SK-N-SH (cell line): Measurements from ENCODE around the gene ATG2A. TPM values are rescaled to one million over a fixed set of nuclear protein-coding genes. Genes with fewer than 3 reads are reported as not detected.

Experiments used
- CTCF ChIA-PET: fragments of 300-600, 350-600 bp; formaldehyde crosslinking; extraction: SDS; loops from one replicate; lab custom pipeline; 2021; lab: Yijun Ruan, JAX
- POLR2A ChIA-PET: fragments of 350-600 bp; sonication (Branson Sonifier 250); formaldehyde crosslinking; extraction: SDS; loops from one replicate; lab custom pipeline; 2020; ENCODE audit warnings: antibody characterized with exemption, inconsistent platforms; lab: Yijun Ruan, JAX
- DNase-seq: peaks from one replicate; pipeline ENCODE4 v3.0.0; 2012
- H2AFZ ChIP-seq: fragments of 200-600 bp; sonication (generic); 2 replicates; pipeline ENCODE4 v1.8.1; 2016; ENCODE audit warnings: antibody characterized with exemption, mild to moderate bottlenecking, low read depth
- H3F3A ChIP-seq: fragments of 200-600 bp; sonication (generic); replicated peaks from 2 replicates; pipeline ENCODE3; 2016; ENCODE audit warnings: antibody characterized with exemption, mild to moderate bottlenecking; ENCODE audit not compliant: insufficient read depth
- H3K27ac ChIP-seq, 2 experiments: fragments of 200-500 bp in 1 of 2; fragments of 200-600 bp in 1 of 2; sonication (Bioruptor generic) in 1 of 2; sonication (generic), shearing (Covaris generic) in 1 of 2; 2 replicates each; pipeline versions ENCODE4 v1.5.1 to v1.6.1; 2014 to 2016; ENCODE audit warnings: low read depth in 2 of 2, inconsistent platforms in 1 of 2, low read length in 1 of 2, mild to moderate bottlenecking in 1 of 2, mixed read lengths in 1 of 2
- H3K27me3 ChIP-seq: fragments of 200-600 bp; sonication (generic), shearing (Covaris generic); 2 replicates; pipeline ENCODE4 v1.6.1; 2016; ENCODE audit warnings: mixed run types; ENCODE audit not compliant: insufficient read depth
- H3K36me3 ChIP-seq, 2 experiments: fragments of 200-500 bp in 1 of 2; fragments of 200-600 bp in 1 of 2; sonication (Bioruptor generic) in 1 of 2; sonication (generic) in 1 of 2; replicated peaks in 1 of 2; 2 replicates each; pipeline versions ENCODE3 to v1.5.1; 2014 to 2016; ENCODE audit warnings: low read length in 1 of 2, mild to moderate bottlenecking in 1 of 2; ENCODE audit not compliant: insufficient read depth in 2 of 2, control insufficient read depth in 1 of 2
- H3K4me1 ChIP-seq, 2 experiments: fragments of 200-500 bp in 1 of 2; fragments of 200-600 bp in 1 of 2; sonication (Bioruptor generic) in 1 of 2; sonication (generic), shearing (Covaris generic) in 1 of 2; 2 replicates each; pipeline versions ENCODE4 v1.5.1 to v1.6.1; 2014 to 2016; ENCODE audit warnings: low read depth in 1 of 2, low read length in 1 of 2, mixed run types in 1 of 2; ENCODE audit not compliant: insufficient read depth in 2 of 2, control insufficient read depth in 1 of 2
- H3K4me2 ChIP-seq: fragments of 200-600 bp; sonication (generic), shearing (Covaris generic); 2 replicates; pipeline ENCODE4 v1.6.1; 2017; ENCODE audit warnings: mixed run types
- H3K4me3 ChIP-seq, 2 experiments: fragments of 200-500 bp in 1 of 2; fragments of 200-600 bp in 1 of 2; sonication (Bioruptor generic) in 1 of 2; sonication (generic), shearing (Covaris generic) in 1 of 2; 2 replicates each; pipeline versions ENCODE4 v1.5.1 to v1.8.1; 2014 to 2016; ENCODE audit warnings: low read depth in 2 of 2, inconsistent platforms in 1 of 2, low read length in 1 of 2, mild to moderate bottlenecking in 1 of 2, mixed read lengths in 1 of 2, moderate library complexity in 1 of 2
- H3K79me2 ChIP-seq: fragments of 200-600 bp; sonication (generic); 2 replicates; pipeline ENCODE4 v1.8.1; 2017; ENCODE audit warnings: mild to moderate bottlenecking; ENCODE audit not compliant: insufficient read depth
- H3K9ac ChIP-seq: fragments of 200-600 bp; sonication (generic); 2 replicates; pipeline ENCODE4 v1.6.1; 2017; ENCODE audit warnings: mixed run types
- H3K9me2 ChIP-seq: fragments of 200-600 bp; sonication (generic); 2 replicates; pipeline ENCODE4 v1.6.1; 2017; ENCODE audit warnings: mixed run types
- H3K9me3 ChIP-seq: fragments of 200-600 bp; sonication (generic); 2 replicates; pipeline ENCODE4 v1.6.1; 2017; ENCODE audit warnings: mixed run types, mild to moderate bottlenecking, moderate library complexity
- H4K20me1 ChIP-seq: fragments of 200-600 bp; sonication (generic); 2 replicates; pipeline ENCODE4 v1.6.1; 2017; ENCODE audit warnings: mild to moderate bottlenecking, mixed run types; ENCODE audit not compliant: insufficient read depth
- CHD2 ChIP-seq: fragments of 150-350 bp; IDR thresholded peaks from 2 replicates; pipeline ENCODE4 v1.6.1; 2018; ENCODE audit warnings: low read length; ENCODE audit not compliant: partially characterized antibody
- CTCF ChIP-seq: fragments of 200-600 bp; sonication (generic); IDR thresholded peaks from 2 replicates; pipeline ENCODE4 v1.6.1; 2017; ENCODE audit warnings: antibody characterized with exemption, mild to moderate bottlenecking, moderate library complexity
- ELF1 ChIP-seq: IDR thresholded peaks from 2 replicates; pipeline ENCODE4 v1.4.0; 2012
- EP300 ChIP-seq, 2 experiments: IDR thresholded peaks; 2 replicates each; pipeline versions ENCODE4 v1.4.0 to v1.6.1; 2012; ENCODE audit warnings: borderline replicate concordance in 1 of 2, low read depth in 1 of 2, low read length in 1 of 2
- FOXM1 ChIP-seq: IDR thresholded peaks from 2 replicates; pipeline ENCODE4 v1.4.0; 2012; ENCODE audit warnings: low read depth, mild to moderate bottlenecking
- IRF3 ChIP-seq: fragments of 150-350 bp; IDR thresholded peaks from 2 replicates; pipeline ENCODE4 v1.6.1; 2016; ENCODE audit warnings: mild to moderate bottlenecking, low read depth, low read length
- MAX ChIP-seq: IDR thresholded peaks from 2 replicates; pipeline ENCODE4 v1.4.0; 2012; ENCODE audit warnings: low read depth
- MXI1 ChIP-seq: IDR thresholded peaks from 2 replicates; pipeline ENCODE4 v1.6.1; 2012; ENCODE audit warnings: mild to moderate bottlenecking, low read depth, low read length, improper control_type of control experiment
- NFIC ChIP-seq: IDR thresholded peaks from 2 replicates; pipeline ENCODE4 v1.4.0; 2012; ENCODE audit warnings: borderline replicate concordance
- NRF1 ChIP-seq: IDR thresholded peaks from 2 replicates; pipeline ENCODE4 v1.6.1; 2012; ENCODE audit warnings: low read depth, mild to moderate bottlenecking, low read length
- POLR2AphosphoS5 ChIP-seq: IDR thresholded peaks from 2 replicates; pipeline ENCODE4 v1.6.1; 2012; ENCODE audit warnings: low read depth, low read length
- RAD21 ChIP-seq: IDR thresholded peaks from 2 replicates; pipeline ENCODE4 v1.6.1; 2012; ENCODE audit warnings: mild to moderate bottlenecking, low read length
- REST ChIP-seq: IDR thresholded peaks from 2 replicates; pipeline ENCODE4 v1.6.1; 2012; ENCODE audit warnings: mild to moderate bottlenecking, low read depth, low read length, moderate library complexity
- RFX5 ChIP-seq: IDR thresholded peaks from 2 replicates; pipeline ENCODE4 v1.6.1; 2012; ENCODE audit warnings: mild to moderate bottlenecking, improper control_type of control experiment, low read length
- RXRA ChIP-seq: IDR thresholded peaks from 2 replicates; pipeline ENCODE4 v1.4.0; 2012; ENCODE audit warnings: low read depth, mild to moderate bottlenecking, borderline replicate concordance
- SIN3A ChIP-seq: IDR thresholded peaks from 2 replicates; pipeline ENCODE4 v1.6.1; 2012; ENCODE audit warnings: low read depth, mild to moderate bottlenecking, low read length, moderate library complexity, borderline replicate concordance
- SMC3 ChIP-seq: IDR thresholded peaks from 2 replicates; pipeline ENCODE4 v1.6.1; 2012; ENCODE audit warnings: low read depth, low read length, improper control_type of control experiment
- TCF12 ChIP-seq: IDR thresholded peaks from 2 replicates; pipeline ENCODE4 v1.4.0; 2012
- TEAD4 ChIP-seq: IDR thresholded peaks from 2 replicates; pipeline ENCODE4 v1.4.0; 2012; ENCODE audit warnings: mild to moderate bottlenecking, borderline replicate concordance; ENCODE audit not compliant: insufficient read depth
- USF2 ChIP-seq: fragments of 150-350 bp; IDR thresholded peaks from 2 replicates; pipeline ENCODE4 v1.6.1; 2017; ENCODE audit warnings: antibody characterized with exemption, low read length, low read depth, borderline replicate concordance
- YY1 ChIP-seq: IDR thresholded peaks from 2 replicates; pipeline ENCODE4 v1.4.0; 2012; ENCODE audit warnings: low read depth, mild to moderate bottlenecking
- WGBS: methylation state at CpG from one replicate; pipeline ENCODE4 v1.1.6; 2017; ENCODE audit warnings: low lambda C conversion rate; 5-methylcytosine and 5-hydroxymethylcytosine counted together
- polyA plus RNA-seq, 3 experiments: library from polyadenylated mRNA; depleted of rRNA; stranded (reverse); fragments of >200 nt; gene quantifications; 2 replicates each; pipeline ENCODE4 v1.2.3, GENCODE V29; 2012

The ATG2A gene
- polyA plus RNA-seq, 1 of the 3 experiments (the other 2 are of a cell fraction), result 7.1 TPM

- no peak overlapping the region for H3K4me2 ChIP-seq
- CTCF ChIA-PET, result interaction anchor here (0.7 to 26.7 kb wide), 5 partner anchors 14 to 122 kb away, joined by 3 to 530 read pairs (median 3); partner anchors contain the start of genes ARL2 and CDC42BPG
These were observed 25.1 kb downstream of the ATG2A start for GRCh38 chr11:64891880-64892279.

GRCh38 chr11:64891215-64891848, 25.7 kb downstream of the ATG2A start:
- ChIA-PET POLR2A (interaction anchor here (0.5 kb wide), 1 partner anchor 57 kb away, joined by 4 read pairs; no protein-coding TSS in a partner anchor), CTCF (interaction anchor here (0.7 to 26.7 kb wide), 3 partner anchors 14 to 103 kb away, joined by 3 to 530 read pairs (median 3); partner anchors contain the start of gene CDC42BPG)
- WGBS, result 82% methylated on average over 19 of the region's 25 CpGs
- Histone ChIP-seq H3K4me1 (peaks cover 0 to 15% of the 10 kb centered on the region in 2 experiments; a peak in 1 of 4 replicates), H3K4me2 (no peak overlapping the region), H3K4me3 (no peak overlapping the region), H3K36me3 (no peaks in the 10 kb centered on the region), H3K9me2 (no peaks in the 10 kb centered on the region), H2AFZ (no peak overlapping the region), H3K79me2 (no peaks in the 10 kb centered on the region), H3K9ac (no peak overlapping the region), H3K27ac (no peak overlapping the region), H3K9me3 (no peaks in the 10 kb centered on the region), H3K27me3 (no peaks in the 10 kb centered on the region), H4K20me1 (no peaks in the 10 kb centered on the region), H3F3A (no peaks in the 10 kb centered on the region)
- no peak for DNase-seq
- TF ChIP-seq USF2 (no peak), IRF3 (no peak), TEAD4 (no peak), REST (no peak), TCF12 (no peak), RXRA (no peak), SIN3A (no peak)

More at GRCh38 chr11:64891880-64892279, 25.1 kb downstream of the ATG2A start:
- Histone ChIP-seq H3K79me2 (no peaks in the 10 kb centered on the region), H4K20me1 (no peaks in the 10 kb centered on the region), H3K27me3 (no peaks in the 10 kb centered on the region), H3K9me2 (no peaks in the 10 kb centered on the region), H3F3A (no peaks in the 10 kb centered on the region), H2AFZ (no peak overlapping the region), H3K27ac (no peak overlapping the region), H3K9me3 (no peaks in the 10 kb centered on the region), H3K4me1 (peaks cover 0 to 15% of the 10 kb centered on the region in 2 experiments; a peak in 1 of 4 replicates), H3K4me3 (no peak overlapping the region), H3K9ac (no peak overlapping the region), H3K36me3 (no peaks in the 10 kb centered on the region)
- no peak for TF ChIP-seq ELF1
- TF ChIP-seq CTCF, result no peak
- TF ChIP-seq CHD2, result no peak
- no peak for TF ChIP-seq RAD21
- TF ChIP-seq FOXM1, result no peak
- no peak for TF ChIP-seq SMC3
- no peak for TF ChIP-seq MAX
- no peak for TF ChIP-seq YY1
- no peak for TF ChIP-seq POLR2AphosphoS5
- TF ChIP-seq MXI1, result no peak
- TF ChIP-seq NRF1, result no peak
- TF ChIP-seq TCF12, result no peak
- TF ChIP-seq TEAD4, result no peak
- TF ChIP-seq RFX5, result no peak
- no peak for TF ChIP-seq NFIC
- TF ChIP-seq EP300 (IDR thresholded peaks at IDR 0.05; ENCODE audit: borderline replicate concordance in 1 of 2, low read depth in 1 of 2, low read length in 1 of 2), result no peak
- no peak for DNase-seq
- POLR2A ChIA-PET, result interaction anchor here (0.5 to 0.7 kb wide), 2 partner anchors 9 to 56 kb away, joined by 4 read pairs; no protein-coding TSS in a partner anchor
- WGBS, result 63% methylated on average over 5 of the region's 5 CpGs
